Stimulated activated naive CD8-positive, alpha-beta T cell treated with anti-CD3 and anti-CD28 coated beads, Interleukin-15, Interleukin-2, amounts not matched to agents 100 ng/mL and 50 ng/mL, for 24 hours (primary cell): ENCODE results near the gene RGSL1.
A peak's percentile ranks its signal among the peaks of the same experiment; 100 is the strongest.

ENCODE experiments used
- H3K27ac Mint-ChIP-seq: one replicate; pipeline ENCODE4 v1.8.0; 2021; ENCODE audit warnings: mild to moderate bottlenecking, mixed read lengths
- H3K27me3 Mint-ChIP-seq: one replicate; pipeline ENCODE4 v1.8.0; 2021; ENCODE audit warnings: mixed read lengths
- H3K36me3 Mint-ChIP-seq: one replicate; pipeline ENCODE4 v1.8.0; 2021; ENCODE audit warnings: low read depth, mixed read lengths
- H3K4me1 Mint-ChIP-seq: one replicate; pipeline ENCODE4 v1.8.0; 2021; ENCODE audit warnings: low read depth, mixed read lengths
- H3K4me3 Mint-ChIP-seq: one replicate; pipeline ENCODE4 v1.8.0; 2021; ENCODE audit warnings: mild to moderate bottlenecking, mixed read lengths
- H3K9me3 Mint-ChIP-seq: one replicate; pipeline ENCODE4 v1.8.0; 2021; ENCODE audit warnings: mixed read lengths

RGSL1 gene

DNA sequence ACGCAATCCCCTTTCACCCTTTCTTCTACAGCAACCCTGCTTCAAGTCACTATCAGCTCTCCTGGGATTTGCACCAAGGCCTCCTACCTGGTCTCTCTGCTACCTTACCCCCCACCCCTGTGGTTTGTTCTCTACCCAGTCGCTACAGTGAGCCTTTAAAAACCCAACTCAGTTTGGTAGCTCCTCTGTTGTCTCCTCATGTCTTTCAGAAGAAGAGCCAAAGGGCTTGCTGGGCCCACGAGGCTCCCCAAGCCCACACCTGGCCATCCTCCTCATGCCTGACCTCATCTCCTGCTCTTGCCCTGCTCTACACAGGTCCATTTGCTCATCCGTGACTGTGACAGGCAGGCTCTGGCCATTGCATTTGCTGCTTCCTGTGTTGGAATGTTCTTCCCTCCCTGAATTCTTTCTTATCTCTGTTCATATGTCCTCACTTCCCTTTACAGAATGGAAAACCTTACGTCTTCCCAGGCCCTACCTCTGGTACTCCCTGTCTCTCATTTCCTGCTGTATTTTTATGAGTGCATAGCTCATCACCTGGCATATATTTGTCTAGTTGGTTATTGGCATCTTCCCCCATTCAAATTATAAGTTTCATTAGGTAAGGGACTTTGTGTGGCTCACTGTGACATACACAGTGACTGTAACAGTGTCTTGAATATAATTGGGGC is 150.9 kb downstream of the RGSL1 start:
- Mint-ChIP-seq H3K27me3 (peaks cover 8% of the 10 kb centered on the region), H3K36me3 (peaks cover 6% of the 10 kb centered on the region), H3K27ac (no peak overlapping the region), H3K9me3 (no peaks in the 10 kb centered on the region), H3K4me3 (no peak overlapping the region), H3K4me1 (peaks cover 31% of the 10 kb centered on the region)

DNA sequence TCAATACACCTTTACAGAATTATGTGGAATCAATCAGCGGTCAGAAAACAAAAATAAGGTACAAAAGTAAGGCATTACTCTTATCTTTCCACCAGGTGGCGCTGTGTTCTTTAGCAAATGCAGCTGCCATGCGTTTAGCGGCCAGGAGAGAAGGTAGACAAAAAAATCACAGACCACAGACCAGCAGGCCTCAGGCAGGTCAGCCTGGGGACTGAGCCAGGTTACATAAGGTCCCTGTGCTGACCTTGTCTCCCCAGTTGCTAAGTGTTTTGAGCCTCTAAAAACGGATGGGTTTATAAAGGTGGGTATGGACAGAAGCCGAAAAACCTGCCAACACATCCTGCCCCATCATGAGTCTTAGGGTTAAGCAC is 151.5 kb downstream of the RGSL1 start:
- Mint-ChIP-seq H3K4me1 (peaks cover 25% of the 10 kb centered on the region), H3K36me3 (peaks cover 6% of the 10 kb centered on the region), H3K9me3 (no peaks in the 10 kb centered on the region), H3K4me3 (no peak overlapping the region), H3K27ac (no peak overlapping the region), H3K27me3 (peaks cover 8% of the 10 kb centered on the region)

DNA sequence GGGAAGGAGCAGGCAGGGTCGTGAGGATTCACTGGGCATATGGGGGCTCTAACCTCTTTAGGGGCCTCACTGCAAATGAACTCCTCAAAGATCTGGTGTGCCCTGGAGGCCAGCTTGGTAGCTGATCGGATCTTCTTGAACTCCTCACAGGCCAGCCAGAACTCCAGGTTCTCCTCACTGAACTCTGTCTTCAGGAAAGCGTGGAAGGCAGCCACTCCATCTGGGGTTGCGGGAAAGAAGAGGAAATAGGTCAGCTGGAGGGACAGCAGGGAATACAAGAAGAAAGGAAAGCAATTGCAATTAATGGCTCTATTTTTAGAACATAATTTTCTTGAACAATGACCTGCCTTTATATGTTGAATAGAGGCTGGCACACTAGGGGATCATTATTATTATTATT is 152.0 kb downstream of the RGSL1 start:
- no peak overlapping the region for H3K27ac Mint-ChIP-seq
- peaks cover 28% of the 10 kb centered on the region for H3K4me1 Mint-ChIP-seq
- H3K4me3 Mint-ChIP-seq: no peak overlapping the region
- peaks cover 9% of the 10 kb centered on the region for H3K27me3 Mint-ChIP-seq
- H3K36me3 Mint-ChIP-seq: peaks cover 6% of the 10 kb centered on the region
- H3K9me3 Mint-ChIP-seq: no peaks in the 10 kb centered on the region

DNA sequence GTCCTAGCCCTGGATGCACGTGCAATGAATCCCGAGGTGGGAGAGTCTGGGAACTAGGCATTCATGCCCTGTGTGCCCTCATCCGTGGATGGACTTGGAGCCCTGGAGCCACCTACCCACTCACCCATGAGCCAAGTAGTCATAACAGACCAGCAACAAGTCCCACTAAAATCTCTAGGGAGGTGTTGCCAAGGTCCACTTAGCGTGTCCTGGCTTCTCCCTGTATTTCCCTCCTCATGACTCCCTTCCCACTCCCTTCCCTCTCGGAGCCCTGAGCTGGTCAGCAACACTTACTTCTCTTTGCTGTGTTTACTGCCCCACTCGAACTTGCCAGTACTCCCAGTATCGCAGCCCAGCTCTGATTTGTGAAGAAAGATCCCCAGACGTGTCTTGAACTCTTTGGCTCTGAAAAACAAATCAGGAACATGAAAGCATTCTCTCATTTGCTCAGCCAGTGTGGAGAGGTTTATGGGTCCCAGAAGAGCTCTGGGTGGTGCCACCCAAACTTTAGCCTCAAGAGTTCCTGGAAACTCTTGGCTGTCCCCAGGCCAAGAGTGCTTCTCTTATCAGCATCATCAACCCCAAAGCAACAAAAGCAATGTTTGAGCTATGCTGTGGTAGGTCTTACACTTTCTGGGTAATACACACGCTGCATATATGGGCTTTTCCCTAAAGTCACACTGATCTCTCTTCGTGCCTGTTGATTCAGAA is 153.1 kb downstream of the RGSL1 start:
- Mint-ChIP-seq H3K27me3 (peaks cover 14% of the 10 kb centered on the region), H3K4me3 (no peak overlapping the region), H3K9me3 (no peaks in the 10 kb centered on the region), H3K27ac (peak overlapping the region; percentile 96), H3K4me1 (peaks cover 39% of the 10 kb centered on the region), H3K36me3 (peaks cover 6% of the 10 kb centered on the region)

DNA sequence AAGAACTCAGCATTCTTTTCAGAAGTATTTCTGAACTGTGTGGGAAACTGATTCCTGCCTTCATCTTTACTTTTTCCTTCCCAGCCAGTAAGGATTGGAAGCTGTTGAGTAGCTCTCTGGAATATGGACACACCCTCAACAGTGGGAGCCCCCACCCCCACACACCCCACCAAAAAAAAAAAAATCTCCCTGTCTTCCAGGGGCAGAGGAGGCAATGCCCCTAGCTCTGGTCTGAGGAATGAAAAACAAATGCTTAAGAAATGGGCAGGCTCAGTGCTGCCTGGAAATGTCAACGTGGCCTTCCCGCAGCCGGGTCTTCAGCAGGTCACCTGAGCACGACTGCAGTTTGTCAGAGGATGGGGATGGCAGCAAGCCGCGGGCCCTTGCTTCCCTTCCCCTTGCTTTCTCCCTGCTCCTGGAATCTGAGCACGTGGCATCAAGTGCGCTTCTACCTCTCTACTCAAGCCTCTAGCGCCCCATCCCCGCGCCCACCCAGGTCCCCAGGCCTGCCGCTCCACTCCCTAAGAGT is 153.8 kb downstream of the RGSL1 start:
- H3K4me3 Mint-ChIP-seq: no peak overlapping the region
- H3K27ac Mint-ChIP-seq: peak overlapping the region; percentile 96
- H3K27me3 Mint-ChIP-seq: peaks cover 19% of the 10 kb centered on the region
- peaks cover under 1% of the 10 kb centered on the region for H3K36me3 Mint-ChIP-seq
- H3K9me3 Mint-ChIP-seq: no peaks in the 10 kb centered on the region
- H3K4me1 Mint-ChIP-seq: peaks cover 46% of the 10 kb centered on the region

DNA sequence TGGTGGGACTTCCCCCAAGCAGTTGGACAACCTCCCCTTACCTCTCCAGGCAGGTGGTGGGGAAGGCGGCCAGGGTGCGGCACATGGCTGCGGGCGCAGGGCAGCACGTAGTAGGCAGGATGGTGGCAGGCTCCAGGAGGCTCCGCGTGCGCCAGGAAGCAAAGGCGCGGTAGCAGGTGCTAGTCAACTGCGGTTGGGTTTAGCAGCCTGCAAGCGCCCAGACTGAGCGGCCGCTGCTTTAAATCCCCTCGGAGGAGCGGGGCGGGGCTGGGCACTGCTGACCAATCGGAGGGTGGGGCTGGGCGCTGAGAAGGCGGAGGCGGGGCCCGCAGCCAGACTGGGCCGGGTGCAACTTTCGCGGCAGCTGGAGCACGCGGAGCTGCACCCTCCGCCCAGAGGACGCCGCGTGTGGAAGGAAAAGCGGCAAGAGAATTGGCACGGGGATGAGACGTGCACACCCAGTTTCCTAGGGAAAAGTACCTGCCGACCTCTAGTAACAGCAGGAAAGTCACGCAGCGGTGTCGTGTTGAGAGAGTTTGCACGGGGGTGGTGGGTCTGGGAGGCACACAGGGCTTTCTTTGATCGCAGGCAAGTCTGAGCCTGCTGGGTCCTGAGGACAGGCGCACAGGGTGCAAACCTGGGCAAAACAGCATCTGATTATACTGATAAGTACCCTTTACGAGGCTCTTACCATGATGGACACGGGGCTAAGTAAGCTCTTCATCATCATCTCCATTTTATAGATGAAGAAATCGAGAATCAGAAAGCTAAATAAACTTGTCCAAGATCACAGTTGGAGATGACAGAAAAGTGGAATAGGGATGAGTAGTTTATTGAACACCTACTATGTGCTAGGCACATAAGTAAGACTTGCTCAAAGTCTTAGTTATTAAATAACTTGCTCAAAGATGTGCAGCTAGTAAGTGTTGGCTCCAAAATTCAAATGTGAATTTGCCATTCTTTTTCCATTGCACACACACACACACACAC is 154.5 kb downstream of the RGSL1 start, which contains the start of gene RGS16:
Gene RGS16, minus strand, starts transcription at position 215 of the 990 bp plus-strand sequence. Its CDS starts 130 bp downstream, at position 85.
- H3K4me3 Mint-ChIP-seq: no peak within 1 kb of the TSS
- peaks cover 24% of the 10 kb centered on the region for H3K27me3 Mint-ChIP-seq
- no peaks in the 10 kb centered on the region for H3K9me3 Mint-ChIP-seq
- H3K36me3 Mint-ChIP-seq: no peaks in the 10 kb centered on the region
- peak within 1 kb of the TSS; percentile 96 for H3K27ac Mint-ChIP-seq
- peaks cover 52% of the 10 kb centered on the region for H3K4me1 Mint-ChIP-seq

DNA sequence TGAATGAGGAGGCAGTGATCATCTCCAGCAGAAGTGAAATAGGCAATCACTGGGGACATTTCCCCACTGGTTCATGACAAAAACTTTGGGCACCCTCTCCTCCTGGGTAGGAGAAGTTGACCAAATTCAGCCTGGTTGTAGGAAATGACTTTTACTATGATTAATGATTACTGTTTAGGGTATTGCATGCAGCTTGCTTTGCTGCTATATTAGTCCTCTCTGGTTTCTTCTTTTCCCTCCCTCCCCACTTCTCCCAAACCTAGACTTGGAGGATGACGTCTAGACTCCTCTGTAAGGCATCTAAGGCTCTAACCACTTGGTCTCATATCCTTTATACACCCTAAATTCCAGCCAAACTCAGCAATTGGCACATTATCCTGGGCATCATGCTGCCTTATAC is 157.6 kb downstream of the RGSL1 start:
- Mint-ChIP-seq H3K4me1 (peaks cover 65% of the 10 kb centered on the region), H3K4me3 (no peak overlapping the region), H3K27me3 (peaks cover 45% of the 10 kb centered on the region)

DNA sequence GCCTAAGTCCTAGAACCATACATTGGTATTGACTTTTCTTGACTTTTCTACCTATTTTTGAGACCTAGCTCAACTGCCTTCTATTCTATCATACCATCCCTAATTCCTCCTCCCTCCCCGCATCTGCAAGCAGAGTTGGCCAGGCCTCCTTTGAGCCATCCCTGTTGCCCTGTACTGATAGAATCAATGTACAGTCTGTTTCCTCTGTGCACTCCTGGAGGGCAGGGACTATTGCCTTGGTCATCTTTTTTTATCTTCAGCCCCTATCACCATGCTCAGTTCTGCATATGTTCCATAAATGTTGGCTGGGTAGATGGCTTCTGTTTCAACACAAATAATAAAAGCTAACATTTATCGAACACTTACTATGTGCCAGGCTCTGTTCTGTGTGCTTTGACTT is 158.3 kb downstream of the RGSL1 start:
- H3K36me3 Mint-ChIP-seq: no peaks in the 10 kb centered on the region
- no peak overlapping the region for H3K27ac Mint-ChIP-seq
- H3K4me3 Mint-ChIP-seq: no peak overlapping the region
- no peaks in the 10 kb centered on the region for H3K9me3 Mint-ChIP-seq
- H3K27me3 Mint-ChIP-seq: peaks cover 52% of the 10 kb centered on the region
- peaks cover 67% of the 10 kb centered on the region for H3K4me1 Mint-ChIP-seq

More for the DNA sequence above, 157.6 kb downstream of the RGSL1 start:
- Mint-ChIP-seq H3K9me3 (no peaks in the 10 kb centered on the region), H3K27ac (no peak overlapping the region), H3K36me3 (no peaks in the 10 kb centered on the region)

DNA sequence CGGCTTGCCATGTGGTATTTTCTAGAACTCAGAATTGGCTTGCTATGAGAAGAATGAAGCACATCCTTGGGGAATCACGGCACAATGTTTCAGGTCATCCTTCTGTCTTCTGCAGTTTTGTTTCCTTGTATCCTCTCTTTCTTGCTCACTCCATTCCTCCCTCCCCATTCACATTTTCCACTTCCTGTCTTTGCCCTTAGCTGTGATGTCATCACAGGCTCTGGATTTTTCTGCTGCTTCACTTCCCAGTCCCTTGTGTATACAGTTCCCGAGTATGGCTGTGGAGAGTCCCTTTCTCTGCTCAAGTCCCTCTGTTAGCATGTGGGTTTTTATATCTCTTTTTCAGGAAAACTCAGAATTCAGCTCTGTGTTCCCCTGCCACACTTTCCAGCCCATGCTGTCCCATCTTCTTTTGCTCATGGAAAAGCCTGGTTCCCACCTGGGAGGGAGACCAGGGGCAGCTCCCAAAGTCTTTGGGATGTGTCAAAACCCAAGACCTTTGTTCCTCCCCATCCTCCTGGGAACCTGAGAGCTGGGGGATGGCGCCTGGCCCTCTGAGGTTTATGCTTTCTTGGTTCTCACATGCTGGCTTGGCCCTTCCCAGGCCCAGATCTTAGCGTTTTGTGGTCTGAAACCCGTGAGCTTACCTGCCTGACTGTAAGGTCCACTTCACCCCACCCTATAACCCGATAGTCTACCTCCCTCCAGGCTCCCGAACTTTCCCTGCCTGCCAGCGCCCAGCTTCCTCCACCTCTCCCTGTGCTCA is 159.1 kb downstream of the RGSL1 start:
- Mint-ChIP-seq H3K27me3 (peaks cover 60% of the 10 kb centered on the region), H3K4me3 (no peak overlapping the region), H3K36me3 (no peaks in the 10 kb centered on the region), H3K9me3 (no peaks in the 10 kb centered on the region), H3K27ac (peak overlapping the region; percentile 54), H3K4me1 (peaks cover 70% of the 10 kb centered on the region)
